K562 (cell line): Measurements from ENCODE around the gene BDH1. TPM values are rescaled to one million over a fixed set of nuclear protein-coding genes. Genes with fewer than 3 reads are reported as not detected.

Experiments used
- ATAC-seq: fragments of 200-7000 bp; cut with Tn5 transposase; 3 replicates; pipeline ENCODE4 v1.9.1; 2020; ENCODE audit warnings: moderate library complexity
- BruUV-seq: library from RNA; stranded (reverse); fragments of 400-500 nt; replicated peaks from 2 replicates; lab custom pipeline; 2021; lab: Mats Ljungman, UMichigan
- CTCF ChIA-PET: fragments of 300-600 bp; formaldehyde crosslinking; extraction: SDS; loops from one replicate; lab custom pipeline; 2021; ENCODE audit warnings: low intra/inter-chr PET ratio; lab: Yijun Ruan, JAX
- POLR2A ChIA-PET: fragments of 300-600, 350-650 bp; sonication (Branson Sonifier 250); formaldehyde crosslinking; extraction: SDS; loops from one replicate; lab custom pipeline; 2021; ENCODE audit warnings: antibody characterized with exemption, inconsistent platforms; lab: Yijun Ruan, JAX
- DNase-seq, 4 experiments: peaks; one replicate each; pipeline versions ENCODE4 v3.0.0 to v3.0.0-alpha.2; 2011 to 2018; ENCODE audit warnings: low spot score in 3 of 4, mixed read lengths in 3 of 4; ENCODE audit errors: extremely low read depth in 1 of 4
- FAIRE-seq: peaks from 2 replicates; lab custom pipeline; 2011; peaks lifted over from hg19 to GRCh38; lab: Jason Lieb, UNC
- H2AFZ ChIP-seq: 2 replicates; pipeline ENCODE4 v1.6.0; 2011; ENCODE audit warnings: low read depth, low read length, control low read depth, inconsistent platforms
- H3K27ac ChIP-seq: fragments of 200-600 bp; 3 replicates; pipeline ENCODE4 v1.8.0; 2011; ENCODE audit warnings: low read depth, mild to moderate bottlenecking, control low read depth, inconsistent platforms, low read length, moderate library complexity, mixed read lengths; ENCODE audit errors: extremely low read depth
- H3K27me3 ChIP-seq, 2 experiments: fragments of 300-600 bp in 1 of 2; 2 replicates in 1 of 2; 3 replicates in 1 of 2; pipeline versions ENCODE4 v1.6.0 to v1.8.0; 2011; ENCODE audit warnings: inconsistent platforms in 2 of 2, low read length in 2 of 2, mild to moderate bottlenecking in 1 of 2, mixed read lengths in 1 of 2, moderate library complexity in 1 of 2; ENCODE audit not compliant: control insufficient read depth in 2 of 2, insufficient read depth in 2 of 2
- H3K36me3 ChIP-seq: fragments of 300-600 bp; 3 replicates; pipeline ENCODE4 v1.8.0; 2011; ENCODE audit warnings: mild to moderate bottlenecking, low read length, inconsistent platforms; ENCODE audit not compliant: control insufficient read depth, insufficient read depth
- H3K4me1 ChIP-seq, 2 experiments: fragments of 200-600 bp in 1 of 2; replicated peaks in 1 of 2; 2 replicates in 1 of 2; 3 replicates in 1 of 2; pipeline versions ENCODE4 v1.5.1 to v1.8.0; 2011; ENCODE audit warnings: inconsistent platforms in 2 of 2, low read length in 2 of 2, mild to moderate bottlenecking in 1 of 2, mixed read lengths in 1 of 2, moderate library complexity in 1 of 2; ENCODE audit not compliant: control insufficient read depth in 2 of 2, insufficient read depth in 2 of 2
- H3K4me2 ChIP-seq: 2 replicates; pipeline ENCODE4 v1.6.1; 2011; ENCODE audit warnings: low read length, control low read depth, inconsistent platforms, mixed read lengths; ENCODE audit not compliant: insufficient read depth
- H3K4me3 ChIP-seq: fragments of 200-600 bp; sonication (generic), shearing (Covaris generic); 2 replicates; pipeline ENCODE4 v1.5.1; 2016; ENCODE audit warnings: control low read depth, inconsistent platforms
- H3K79me2 ChIP-seq: fragments of 200-600 bp; 3 replicates; pipeline ENCODE4 v1.8.0; 2011; ENCODE audit warnings: low read length, inconsistent platforms; ENCODE audit not compliant: control insufficient read depth, insufficient read depth
- H3K9ac ChIP-seq, 2 experiments: 2 replicates each; pipeline versions ENCODE4 v1.6.0 to v1.6.1; 2011; ENCODE audit warnings: low read depth in 2 of 2, low read length in 2 of 2, control low read depth in 1 of 2, inconsistent platforms in 1 of 2, mild to moderate bottlenecking in 1 of 2, mixed read lengths in 1 of 2; ENCODE audit not compliant: insufficient read depth in 1 of 2
- H3K9me1 ChIP-seq: one replicate; pipeline ENCODE4 v1.6.0; 2011; ENCODE audit warnings: inconsistent platforms, mild to moderate bottlenecking, low read length, moderate library complexity; ENCODE audit not compliant: control insufficient read depth, insufficient read depth
- H3K9me3 ChIP-seq: replicated peaks from 2 replicates; pipeline ENCODE4 v1.5.1; 2011; ENCODE audit warnings: low read depth, low read length, inconsistent platforms; ENCODE audit not compliant: control insufficient read depth, insufficient read depth
- H4K20me1 ChIP-seq: replicated peaks from 2 replicates; pipeline ENCODE4 v1.6.1; 2011; ENCODE audit warnings: low read length, inconsistent platforms, mixed read lengths; ENCODE audit not compliant: control insufficient read depth, insufficient read depth
- ARID1B ChIP-seq: fragments of 450-650 bp; IDR thresholded peaks from 2 replicates; pipeline ENCODE4 v1.6.1; 2016; ENCODE audit warnings: antibody characterized with exemption, mild to moderate bottlenecking, inconsistent platforms
- CHD1 ChIP-seq: fragments of 200-600 bp; sonication (generic); IDR thresholded peaks from one replicate; pipeline ENCODE4 v1.6.1; 2012; ENCODE audit warnings: mild to moderate bottlenecking, moderate library complexity, low read length, inconsistent platforms
- CREM ChIP-seq: IDR thresholded peaks from 2 replicates; pipeline ENCODE4 v1.6.1; 2014; ENCODE audit warnings: antibody characterized with exemption, low read depth
- CTBP1 ChIP-seq: fragments of 450-650 bp; IDR thresholded peaks from 2 replicates; pipeline ENCODE4 v1.6.1; 2016; ENCODE audit warnings: borderline replicate concordance
- DPF2 ChIP-seq: fragments of 450-650 bp; IDR thresholded peaks from 2 replicates; pipeline ENCODE4 v1.6.1; 2016
- ELF4 ChIP-seq: fragments of 450-650 bp; formaldehyde crosslinking; IDR thresholded peaks from 2 replicates; pipeline ENCODE4 v1.4.0; 2022; ENCODE audit warnings: missing genetic modification characterization
- EP300 ChIP-seq: IDR thresholded peaks from 2 replicates; pipeline ENCODE4 v1.6.1; 2012; ENCODE audit warnings: low read length, improper control_type of control experiment
- FOSL1 ChIP-seq: fragments of 200-800 bp; sonication (Bioruptor generic); conservative IDR thresholded peaks from 2 replicates; pipeline ENCODE4 v1.6.1; 2016; ENCODE audit warnings: missing genetic modification characterization, missing compliant biosample characterization
- FOXJ3 ChIP-seq: sonication (generic); formaldehyde crosslinking; IDR thresholded peaks from 2 replicates; pipeline ENCODE4 v1.4.0; 2020; ENCODE audit warnings: mild to moderate bottlenecking, missing genetic modification reagents
- HDAC1 ChIP-seq, 2 experiments: fragments of 450-650 bp; IDR thresholded peaks; 2 replicates each; pipeline ENCODE4 v1.6.1; 2016 to 2017; ENCODE audit warnings: inconsistent platforms in 1 of 2, mild to moderate bottlenecking in 1 of 2, moderate library complexity in 1 of 2
- HIVEP1 ChIP-seq: fragments of 250-450 bp; sonication (Bioruptor Pico); IDR thresholded peaks from 2 replicates; pipeline ENCODE4 v1.4.0; 2020; ENCODE audit warnings: mild to moderate bottlenecking
- JUN ChIP-seq, 2 experiments: sonication (generic) in 1 of 2; formaldehyde crosslinking in 1 of 2; IDR thresholded peaks; 2 replicates each; pipeline versions ENCODE4 v1.6.1 to v1.8.0; 2012 to 2022; ENCODE audit warnings: borderline replicate concordance in 2 of 2, mild to moderate bottlenecking in 2 of 2, improper control_type of control experiment in 1 of 2, low read depth in 1 of 2, low read length in 1 of 2, missing genetic modification reagents in 1 of 2
- JUND ChIP-seq, 2 experiments: IDR thresholded peaks; 2 replicates in 1 of 2; 3 replicates in 1 of 2; pipeline ENCODE4 v1.6.1; 2011; ENCODE audit warnings: borderline replicate concordance in 2 of 2, low read depth in 2 of 2, low read length in 2 of 2, improper control_type of control experiment in 1 of 2, missing biosample characterization in 1 of 2, missing genetic modification characterization in 1 of 2, missing genetic modification reagents in 1 of 2
- NBN ChIP-seq: fragments of 450-650 bp; IDR thresholded peaks from 2 replicates; pipeline ENCODE4 v1.6.1; 2016; ENCODE audit warnings: low read depth, mild to moderate bottlenecking
- NR2F6 ChIP-seq: fragments of 450-650 bp; formaldehyde crosslinking; IDR thresholded peaks from 2 replicates; pipeline ENCODE4 v1.4.0; 2020; ENCODE audit warnings: mild to moderate bottlenecking
- PKNOX1 ChIP-seq: fragments of 450-650 bp; IDR thresholded peaks from 2 replicates; pipeline ENCODE4 v1.6.1; 2016
- PTBP1 ChIP-seq: fragments of 200-400 bp; formaldehyde crosslinking; IDR thresholded peaks from 2 replicates; pipeline ENCODE4 v1.6.1; 2017; ENCODE audit warnings: low read depth, low read length
- SMARCA4 ChIP-seq: fragments of 450-650 bp; IDR thresholded peaks from 2 replicates; pipeline ENCODE4 v1.6.1; 2016
- ZBTB9 ChIP-seq: fragments of 450-650 bp; formaldehyde crosslinking; IDR thresholded peaks from 2 replicates; pipeline ENCODE4 v1.4.0; 2020; ENCODE audit warnings: mild to moderate bottlenecking, moderate library complexity
- ZNF263 ChIP-seq: sonication (generic); formaldehyde crosslinking; IDR thresholded peaks from 2 replicates; pipeline ENCODE4 v1.8.0; 2022; ENCODE audit warnings: mild to moderate bottlenecking, missing genetic modification reagents, borderline replicate concordance
- ZNF444 ChIP-seq: fragments of 250-450 bp; sonication (Bioruptor Pico); IDR thresholded peaks from 2 replicates; pipeline ENCODE4 v1.4.0; 2020; ENCODE audit warnings: mild to moderate bottlenecking, moderate library complexity
- ZNF766 ChIP-seq: fragments of 200-800 bp; sonication (Bioruptor generic); conservative IDR thresholded peaks from 2 replicates; pipeline ENCODE4 v1.6.1; 2016; ENCODE audit warnings: missing genetic modification characterization, missing compliant biosample characterization
- WGBS: fragments of 100-300 bp; shearing (Covaris generic); methylation state at CpG from one replicate; pipeline ENCODE4 v1.1.6; 2016; ENCODE audit warnings: low coverage, mixed read lengths; ENCODE audit not compliant: insufficient coverage; ENCODE audit errors: missing lambda C conversion rate; 5-methylcytosine and 5-hydroxymethylcytosine counted together
- in situ Hi-C: fragments of 300-500 bp; cut with MboI; formaldehyde crosslinking; loops from 4 replicates; pipeline ENCODE4 v1.15.0; 2018; ENCODE audit warnings: inconsistent platforms, mixed read lengths
- intact Hi-C: fragments of 100-400 bp; cut with micrococcal nuclease; formaldehyde crosslinking; loops from 2 replicates; pipeline ENCODE4 v1.14.2; 2022
- polyA plus RNA-seq, 8 experiments: library from polyadenylated mRNA; depleted of rRNA in 4 of 8; stranded (reverse) in 5 of 8; unstranded in 3 of 8; fragments of >200 nt; fragmentation: Nextera tagmentation in 2 of 8; fragmentation: Illumina TruSeq in 1 of 8; extraction: Ambion mirVana in 2 of 8; extraction: Trizol in 1 of 8; gene quantifications; 2 replicates each; pipeline versions ENCODE4 v1.2.1 to v1.2.3, GENCODE V29; 2011 to 2014; ENCODE audit warnings: inconsistent platforms in 1 of 8, missing spikeins in 1 of 8
- total RNA-seq, 7 experiments: library from RNA; depleted of rRNA in 6 of 7; stranded (reverse); fragments of >200 nt in 6 of 7; fragmentation: Illumina TruSeq in 2 of 7; extraction: Trizol in 2 of 7; gene quantifications; 2 replicates each; pipeline versions ENCODE4 v1.2.1 to v1.2.3, GENCODE V29; 2011 to 2021; ENCODE audit warnings: low replicate concordance in 1 of 7

The BDH1 gene
- total and polyA plus RNA-seq, 9 of the 15 experiments (the other 6 are each of a cell fraction or from before 2014, with no cell fraction given), result 0.07 to 0.89 (median 0.12) TPM; not detected in 3

GRCh38 chr3:197516517-197516889, 39.3 kb downstream of the BDH1 start:
- H3K4me1 ChIP-seq, result peaks cover 10 to 31% of the 10 kb centered on the region in 2 experiments
- CTCF ChIA-PET, result no interaction called here
- no peaks in the 10 kb centered on the region for H3K9me1 ChIP-seq
- peak overlapping the region; percentile 68 for H2AFZ ChIP-seq
- WGBS, result 22% methylated on average over 6 of the region's 6 CpGs
- peaks cover 5 to 23% of the 10 kb centered on the region in 2 experiments; a peak in 4 of 5 replicates for H3K27me3 ChIP-seq
- FAIRE-seq, result peak; percentile 86
- H3K9me3 ChIP-seq, result no peaks in the 10 kb centered on the region
- no peaks in the 10 kb centered on the region for H3K79me2 ChIP-seq
- no TSS peak for BruUV-seq
- in situ Hi-C loops, result loop anchor here (25.0 kb wide), 2 partner anchors 254 to 529 kb away; no protein-coding TSS in a partner anchor
- H4K20me1 ChIP-seq, result 0 out of 2 replicates have a peak, but pooled peaks cover 4% of the 10 kb centered on the region
- no peaks in the 10 kb centered on the region for H3K36me3 ChIP-seq
- intact Hi-C loops, result no loop called here
- H3K4me2 ChIP-seq, result peak overlapping the region; percentile 65
- H3K4me3 ChIP-seq, result no peak overlapping the region
- POLR2A ChIA-PET, result interaction anchor here (2.0 kb wide), 1 partner anchor 10 kb away, joined by 4 read pairs; no protein-coding TSS in a partner anchor
- H3K27ac ChIP-seq, result peak overlapping the region; percentile 66; the same call in 1 of the 3 replicates
- H3K9ac ChIP-seq, result no peak overlapping the region; a peak in 1 of 4 replicates
- DNase-seq, result peak; percentile 57 to 71 (median 66)
- ATAC-seq, result no peak; the same call in 2 of the 3 replicates
- TF ChIP-seq NR2F6 (no peak), PTBP1 (no peak), HIVEP1 (CRISPR knock-in tag) (no peak), ZNF263 (peak; percentile 54; the same call in 1 of the 2 replicates), FOSL1 (tag) (peak; percentile 97), CTBP1 (0 out of 2 replicates have a peak, but pooled peaks have one; percentile 9), HDAC1 (IDR thresholded peaks at IDR 0.05) (peak in 1 of 2 experiments; percentile 51; a peak in 1 of 4 replicates), PKNOX1 (peak; percentile 41; the same call in 1 of the 2 replicates), ZBTB9 (CRISPR knock-in tag) (no peak), EP300 (peak; percentile 36; the same call in 1 of the 2 replicates), SMARCA4 (peak; percentile 84), NBN (0 out of 2 replicates have a peak, but pooled peaks have one; percentile 45), FOXJ3 (CRISPR knock-in tag) (no peak), ELF4 (CRISPR knock-in tag) (no peak), CHD1 (no peak), ZNF766 (no peak), ZNF444 (CRISPR knock-in tag) (no peak), JUN (IDR thresholded peaks at IDR 0.05; ENCODE audit: borderline replicate concordance, low read depth, low read length) (peak; percentile 90), JUN (CRISPR knock-in tag; IDR thresholded peaks at IDR 0.05; ENCODE audit: borderline replicate concordance) (no peak; the same call in 1 of the 2 replicates), CREM (peak; percentile 18; the same call in 1 of the 2 replicates), DPF2 (peak; percentile 85), JUND (IDR thresholded peaks at IDR 0.05; ENCODE audit: borderline replicate concordance, low read depth, low read length) (peak; percentile 90), JUND (tag; IDR thresholded peaks at IDR 0.05; ENCODE audit: borderline replicate concordance, low read depth, low read length) (peak; percentile 82; the same call in 2 of the 3 replicates), ARID1B (peak; percentile 82)
